DMS79 treated with DMSO at 0.1 percent for 48 hours (cell line): ENCODE data around the gene GLCCI1.

Experiments
- DNase-seq: peaks from one replicate; lab custom pipeline; 2025; lab: John Stamatoyannopoulos, UW

Gene GLCCI1

DNA sequence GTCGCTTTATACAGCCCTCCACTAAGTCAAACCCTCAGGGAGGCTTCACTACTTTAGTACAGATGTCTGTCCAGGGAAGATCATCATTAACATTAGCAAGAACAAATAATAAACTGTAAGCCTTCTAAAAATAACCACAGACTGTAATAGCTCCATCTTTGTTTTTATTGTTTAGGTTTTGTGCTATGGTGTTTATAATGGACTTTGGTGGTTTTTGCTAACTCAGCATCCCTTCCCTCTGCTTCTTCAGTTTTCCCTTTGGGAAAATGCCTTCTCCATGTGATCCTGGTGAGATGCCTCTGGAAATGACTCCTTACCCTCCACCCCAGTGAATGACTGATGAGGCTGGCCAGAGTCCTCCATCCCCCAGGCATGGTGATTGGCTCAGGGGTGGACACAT, 162.1 kb downstream of the GLCCI1 start:
- no peak for DNase-seq

DNA sequence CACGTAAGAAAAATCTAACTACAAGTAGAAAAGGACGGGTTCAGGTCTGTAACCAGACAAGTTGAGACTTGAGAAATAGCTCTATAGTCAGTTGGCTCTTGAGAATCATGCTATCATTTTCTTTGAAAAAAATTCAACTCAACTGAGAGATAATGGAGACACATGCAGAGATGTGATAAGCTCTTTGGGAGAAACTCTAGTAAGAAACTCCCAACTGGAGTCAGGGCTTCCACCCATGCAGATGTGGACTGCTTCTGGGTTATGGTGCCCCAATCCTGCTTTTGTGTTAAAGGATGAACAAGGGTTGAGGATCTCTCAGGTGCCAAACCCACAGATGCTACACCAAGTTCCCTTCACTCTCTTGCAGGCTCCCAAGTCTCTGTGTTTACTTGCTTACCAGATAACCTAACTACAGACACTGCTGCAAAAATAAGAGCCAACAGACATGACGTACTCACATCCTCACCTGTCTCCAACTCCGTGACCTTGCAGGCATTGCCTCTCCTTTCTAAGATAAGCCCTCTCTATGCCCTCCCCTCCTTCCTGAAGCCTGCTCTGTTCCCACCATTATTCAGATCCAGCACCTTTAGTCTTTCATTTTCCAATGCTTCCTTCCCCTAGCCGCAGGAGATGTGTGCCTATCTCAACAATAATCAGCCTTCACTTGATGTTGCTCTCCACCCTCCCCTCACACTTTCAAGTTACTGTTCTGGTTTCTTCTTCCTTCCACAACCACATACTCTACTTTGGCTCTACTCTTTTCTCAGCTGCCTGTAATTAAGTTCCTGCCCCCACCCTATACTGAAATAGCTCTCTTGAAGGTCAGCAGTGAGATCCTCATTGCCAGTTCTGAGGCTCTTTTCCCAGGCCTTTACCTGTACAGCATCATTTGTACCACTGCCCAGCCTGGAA, 163.4 kb downstream of the GLCCI1 start:
- DNase-seq = no peak

DNA sequence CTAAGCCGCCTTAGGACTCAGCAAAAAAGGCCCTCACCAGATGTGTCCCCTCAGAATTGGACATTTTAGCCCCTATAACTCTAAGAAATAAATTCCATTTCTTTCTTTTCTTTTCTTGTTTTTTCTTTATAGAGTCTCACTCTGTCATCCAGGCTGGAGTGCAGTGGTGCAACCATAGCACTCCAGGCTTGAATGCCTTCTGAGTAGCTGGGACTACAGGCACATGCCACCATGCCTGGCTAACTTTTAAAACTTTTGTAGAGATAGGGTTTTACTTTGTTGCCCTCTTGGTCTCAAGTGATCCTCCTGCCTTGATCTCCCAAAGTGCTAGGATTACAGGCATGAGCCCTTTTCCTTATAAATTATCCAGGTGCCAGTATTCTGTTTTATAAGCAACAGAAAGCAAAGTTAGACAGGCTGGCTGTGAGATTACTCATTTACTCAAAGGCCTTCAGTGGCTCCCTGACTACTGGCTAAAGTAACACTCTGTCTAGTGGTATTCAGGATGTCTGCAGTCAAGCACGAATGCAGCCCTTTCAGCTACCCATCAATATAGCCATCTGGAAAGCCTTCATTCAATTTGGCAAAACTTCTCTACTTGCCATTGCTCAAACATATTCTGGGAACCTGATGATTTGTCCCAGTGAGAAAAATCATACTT, 164.7 kb downstream of the GLCCI1 start:
- no peak for DNase-seq

DNA sequence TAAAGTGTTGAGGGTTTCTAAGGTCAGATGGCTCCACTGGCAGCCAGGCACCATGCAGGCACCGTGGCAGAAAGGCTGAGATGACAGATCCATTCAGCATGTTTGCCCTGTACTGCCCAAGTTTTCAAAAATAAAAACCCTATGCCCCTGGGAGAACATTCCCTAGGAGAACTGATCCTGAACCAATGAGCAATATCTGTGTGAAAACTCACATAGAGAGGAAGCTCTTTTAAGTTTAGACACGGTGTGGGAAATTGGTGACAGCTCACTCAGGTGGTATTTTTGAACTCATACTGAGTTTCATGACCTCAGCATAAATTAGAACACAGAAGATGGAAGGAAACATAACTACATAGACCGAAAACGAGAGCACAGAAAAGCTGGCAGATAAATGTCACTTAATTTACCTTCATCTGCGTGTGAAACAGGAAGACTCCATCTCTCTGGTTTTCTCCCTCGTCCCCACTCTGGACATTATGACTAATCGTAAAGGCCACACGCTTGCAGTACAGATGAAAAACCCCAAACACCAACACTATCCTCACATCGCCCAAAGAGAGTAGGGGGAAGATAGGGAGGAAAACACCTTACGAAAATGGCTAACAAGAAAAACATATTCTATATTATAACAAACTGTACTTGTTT, 165.6 kb downstream of the GLCCI1 start:
- no peak for DNase-seq

DNA sequence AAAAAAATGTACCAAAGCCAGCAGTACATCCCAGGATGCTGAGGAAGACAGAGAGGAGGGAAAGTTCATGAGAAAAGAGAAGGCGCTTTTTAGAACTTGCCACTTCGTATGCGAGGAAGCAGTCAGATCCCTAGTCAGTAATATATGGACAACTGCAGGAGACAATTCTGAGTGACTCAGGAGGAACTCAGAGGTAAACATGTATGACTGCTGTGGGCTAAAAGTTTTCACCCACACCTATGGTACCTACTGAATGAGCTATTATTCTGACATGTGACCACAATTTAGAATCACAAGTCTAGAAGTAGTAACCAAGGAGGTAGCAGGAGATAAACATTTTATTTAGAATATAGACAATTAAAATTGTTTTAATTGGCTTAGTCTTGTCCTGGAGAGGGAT, 166.8 kb downstream of the GLCCI1 start:
- DNase-seq = no peak

DNA sequence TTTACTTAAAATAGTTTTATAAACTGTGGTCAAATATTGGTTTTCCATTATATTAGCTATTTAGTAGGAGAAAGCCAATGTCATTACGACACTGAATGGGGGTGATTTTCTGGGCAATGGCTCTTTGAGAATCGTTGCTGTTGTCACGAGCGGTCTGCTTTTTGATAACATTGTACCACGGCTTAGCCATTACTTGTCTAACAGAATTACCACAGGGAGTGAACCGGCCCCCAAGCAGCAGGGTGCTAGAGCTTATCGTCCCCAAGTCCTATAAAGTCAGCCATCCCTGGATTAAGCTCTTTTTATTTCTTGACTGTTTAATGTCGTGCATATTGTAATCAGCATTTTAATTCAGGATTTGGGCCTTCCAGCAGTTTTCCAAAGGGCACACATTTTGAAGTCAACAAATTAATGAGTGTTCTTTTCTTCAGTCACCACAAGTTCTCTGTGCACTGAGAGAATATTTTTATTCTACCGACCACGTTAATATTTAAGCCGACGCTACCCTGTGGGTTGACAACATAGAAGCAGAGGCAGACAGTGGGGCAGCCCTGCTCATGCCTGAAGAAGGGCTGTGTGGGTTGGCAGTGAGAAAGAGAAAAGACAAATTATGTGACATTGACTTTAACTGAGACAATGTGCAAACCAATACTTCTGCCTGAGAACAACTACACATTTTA, 167.6 kb downstream of the GLCCI1 start:
- no peak for DNase-seq
